NCI-H82 (cell line): ENCODE results near the gene ATP6V1G1.

Source experiments
- DNase-seq: peaks from one replicate; lab custom pipeline; 2025; lab: John Stamatoyannopoulos, UW

The ATP6V1G1 gene

GRCh38 chr9:114612272-114612923 is 24.8 kb downstream of the ATP6V1G1 start:
- no peak for DNase-seq

DNA sequence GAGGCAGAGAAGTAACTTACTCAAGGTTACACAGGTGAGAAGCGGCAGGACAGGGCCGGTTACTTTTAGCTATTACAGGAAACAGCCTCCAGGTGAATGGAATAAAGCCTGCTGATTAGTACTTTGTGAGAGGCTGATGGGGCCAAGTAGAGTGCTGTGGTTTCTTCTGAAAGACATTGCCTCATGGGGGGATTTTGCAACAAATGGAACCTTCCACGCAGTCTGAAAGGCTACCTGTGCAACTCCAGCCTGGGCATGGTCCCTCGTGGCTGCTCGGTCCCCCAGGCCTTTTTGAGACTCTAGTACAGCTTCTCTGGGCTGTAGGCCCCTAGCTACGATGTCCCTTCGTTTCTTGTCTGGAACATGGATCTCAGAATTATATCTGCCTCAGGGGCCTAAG is 25.5 kb downstream of the ATP6V1G1 start:
- DNase-seq = no peak

GRCh38 chr9:114613919-114614318 is 26.4 kb downstream of the ATP6V1G1 start:
- no peak for DNase-seq

DNA sequence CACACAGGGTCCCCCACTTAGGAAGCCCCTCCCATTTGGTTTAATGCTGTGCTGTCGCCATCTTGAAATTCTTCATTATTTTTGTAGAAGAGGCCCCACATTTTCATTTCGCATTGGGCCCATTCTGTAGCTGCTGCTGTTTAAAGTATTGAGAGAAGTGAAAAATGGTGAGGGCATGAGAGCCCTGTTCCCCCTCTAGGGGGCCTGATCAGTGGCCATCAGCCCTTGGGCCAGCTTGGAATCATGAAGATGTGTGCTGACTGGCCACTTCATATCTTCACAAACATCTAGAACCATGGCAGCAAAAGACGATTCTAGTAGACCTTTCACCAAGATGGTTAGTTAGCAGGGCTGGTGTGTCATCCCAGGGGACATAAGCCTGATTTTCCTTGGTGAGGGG is 26.8 kb downstream of the ATP6V1G1 start:
- DNase-seq = no peak

- no peak for DNase-seq
Measured at GRCh38 chr9:114616684-114617520, 29.3 kb downstream of the ATP6V1G1 start.

- DNase-seq = no peak
Measured at GRCh38 chr9:114619191-114619761, 31.7 kb downstream of the ATP6V1G1 start.

- no peak for DNase-seq
Measured at GRCh38 chr9:114621561-114621960, 34.0 kb downstream of the ATP6V1G1 start.

- DNase-seq = no peak
Measured at GRCh38 chr9:114621975-114622609, 34.5 kb downstream of the ATP6V1G1 start.

DNA sequence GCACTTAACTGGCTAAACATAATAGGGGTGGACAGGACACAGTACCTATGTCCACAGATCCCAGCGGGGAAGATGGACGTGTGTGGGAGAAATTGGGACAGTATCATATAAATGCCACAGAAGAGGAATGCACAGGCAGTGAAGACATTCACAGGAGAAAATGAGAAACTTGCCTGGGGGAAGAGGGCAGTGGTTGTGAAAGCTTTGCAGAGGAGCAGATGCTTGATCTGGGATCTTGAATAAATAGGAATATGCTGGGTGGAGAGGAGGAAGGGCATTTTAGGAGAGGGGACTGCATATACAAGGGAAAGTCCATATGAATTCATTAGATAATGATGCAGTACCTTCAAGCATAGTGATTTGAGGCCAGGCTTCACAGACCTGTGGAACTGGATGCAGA is 37.1 kb downstream of the ATP6V1G1 start:
- DNase-seq = no peak

- DNase-seq = no peak
Measured at GRCh38 chr9:114626415-114627020, 38.9 kb downstream of the ATP6V1G1 start.

GRCh38 chr9:114627553-114627952 is 40.0 kb downstream of the ATP6V1G1 start:
- no peak for DNase-seq

GRCh38 chr9:114629563-114630090 is 42.1 kb downstream of the ATP6V1G1 start:
- DNase-seq = no peak

DNA sequence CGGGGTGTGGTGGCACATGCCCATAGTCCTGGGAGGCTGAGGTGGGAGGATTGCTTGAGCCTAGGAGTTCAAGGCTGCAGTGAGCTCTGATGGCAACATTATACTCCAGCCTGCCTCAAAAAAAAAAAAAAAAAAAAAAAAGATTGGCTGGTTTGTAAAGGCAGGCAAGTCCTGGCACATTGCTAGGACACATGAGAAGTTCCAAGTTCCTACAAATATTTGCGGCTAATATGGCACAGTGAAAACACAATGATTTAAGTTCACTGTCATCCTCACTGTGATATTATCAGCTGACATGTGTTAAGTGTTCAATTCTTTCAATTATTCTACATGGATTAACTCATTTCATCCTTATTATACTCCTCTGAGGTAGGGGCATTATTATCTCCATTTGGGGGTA is 43.6 kb downstream of the ATP6V1G1 start:
- DNase-seq = no peak

GRCh38 chr9:114633438-114634089 is 46.0 kb downstream of the ATP6V1G1 start:
- no peak for DNase-seq

GRCh38 chr9:114634387-114634786 is 46.8 kb downstream of the ATP6V1G1 start:
- DNase-seq = no peak

DNA sequence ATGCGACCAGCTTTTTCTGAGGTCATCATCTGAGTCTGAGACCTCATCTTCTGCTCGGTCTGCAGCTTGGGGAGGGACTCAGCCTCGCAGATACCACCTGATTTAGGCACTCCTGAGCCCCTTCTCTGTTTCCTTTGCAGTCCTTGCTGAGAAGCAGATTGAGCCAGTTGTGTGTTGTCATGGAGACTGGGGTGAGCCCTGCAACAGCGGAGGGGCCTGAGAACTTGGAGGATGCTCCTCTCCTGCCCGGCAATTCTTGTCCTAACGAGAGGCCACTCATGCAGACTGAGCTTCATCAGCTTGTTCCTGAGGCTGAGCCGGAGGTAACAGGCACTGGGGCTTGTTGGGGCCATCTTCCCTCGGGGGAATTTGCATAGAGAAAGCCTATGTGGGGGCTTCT is 50.8 kb downstream of the ATP6V1G1 start:
- DNase-seq = no peak

GRCh38 chr9:114641967-114642366 is 54.4 kb downstream of the ATP6V1G1 start:
- no peak for DNase-seq

DNA sequence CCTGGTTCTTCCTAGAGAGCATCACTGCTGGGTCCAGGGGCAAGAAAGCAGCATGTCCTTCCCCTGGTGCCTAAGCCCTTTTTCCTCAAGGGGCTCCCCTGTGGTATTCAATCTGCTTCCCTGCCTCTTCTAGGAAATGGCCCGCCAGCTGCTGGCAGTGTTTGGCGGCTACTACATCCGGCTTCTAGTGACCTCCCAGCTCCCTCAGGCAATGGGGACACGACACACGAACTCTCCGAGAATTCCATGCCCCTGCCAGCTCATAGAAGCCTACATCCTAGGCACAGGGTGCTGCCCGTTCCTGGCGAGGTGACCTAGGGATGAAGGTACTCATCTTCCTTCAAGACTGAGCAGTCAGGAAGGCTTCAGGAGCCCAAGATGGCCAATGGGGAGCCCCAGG is 55.4 kb downstream of the ATP6V1G1 start:
- DNase-seq = no peak

DNA sequence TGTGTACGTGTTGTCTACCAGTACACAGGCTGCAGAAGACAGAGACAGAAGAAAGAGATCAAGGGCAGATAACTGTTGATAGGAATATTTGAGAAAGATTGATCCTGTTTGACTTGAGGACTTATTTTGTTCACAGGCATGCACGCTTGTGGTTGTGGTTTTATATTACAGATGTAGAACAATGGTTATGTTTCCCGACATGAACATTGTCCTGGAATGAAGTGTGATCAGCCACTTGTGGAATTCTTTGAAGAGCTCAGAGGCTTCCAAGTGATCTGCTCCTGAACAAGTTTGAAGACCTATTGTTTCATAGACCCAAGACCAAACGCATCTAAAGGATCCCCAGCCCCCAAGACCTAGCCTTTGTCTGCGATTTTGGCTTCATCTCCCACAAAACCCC is 56.3 kb downstream of the ATP6V1G1 start:
- no peak for DNase-seq
